HFFc6 (cell line): Measurements from ENCODE around the gene DUSP21. TPM values are rescaled to one million over a fixed set of nuclear protein-coding genes. Genes with fewer than 3 reads are reported as not detected.

ENCODE experiments used
- DNase-seq: peaks from one replicate; pipeline ENCODE4 v3.0.0-alpha.2; 2018
- H3K27ac Mint-ChIP-seq: 2 replicates; pipeline ENCODE4 v1.8.0; 2020; ENCODE audit warnings: mild to moderate bottlenecking, mixed read lengths
- H3K27me3 Mint-ChIP-seq: 2 replicates; pipeline ENCODE4 v1.8.0; 2021; ENCODE audit warnings: mild to moderate bottlenecking, moderate library complexity, mixed read lengths; ENCODE audit not compliant: insufficient read depth
- H3K36me3 Mint-ChIP-seq: 2 replicates; pipeline ENCODE4 v1.8.0; 2021; ENCODE audit warnings: low read depth, mixed read lengths
- H3K4me1 Mint-ChIP-seq: 2 replicates; pipeline ENCODE4 v1.8.0; 2020; ENCODE audit warnings: low read depth, mixed read lengths
- H3K4me3 Mint-ChIP-seq: 2 replicates; pipeline ENCODE4 v1.8.0; 2020; ENCODE audit warnings: mild to moderate bottlenecking, moderate library complexity, mixed read lengths
- H3K9me3 Mint-ChIP-seq: 2 replicates; pipeline ENCODE4 v1.8.0; 2020; ENCODE audit warnings: mild to moderate bottlenecking, mixed read lengths
- total RNA-seq, 6 experiments: library from RNA; stranded (reverse); fragmentation: NEBNext Ultra II Directional; extraction: Animal tissue kit (Norgen Biotek cat#: 25700); gene quantifications; 2 replicates in 1 of 6; 3 replicates in 5 of 6; pipeline ENCODE4 v1.2.3, GENCODE V29; 2021
- TF ChIP-seq, protein P1 (sequence below): fragments of 200-600 bp; sonication (generic); IDR thresholded peaks from 2 replicates; pipeline ENCODE4 v1.5.0; 2021; ENCODE audit warnings: antibody characterized with exemption, mild to moderate bottlenecking

Gene DUSP21
- total RNA-seq, 6 experiments from 2014 or later: not detected

DNA sequence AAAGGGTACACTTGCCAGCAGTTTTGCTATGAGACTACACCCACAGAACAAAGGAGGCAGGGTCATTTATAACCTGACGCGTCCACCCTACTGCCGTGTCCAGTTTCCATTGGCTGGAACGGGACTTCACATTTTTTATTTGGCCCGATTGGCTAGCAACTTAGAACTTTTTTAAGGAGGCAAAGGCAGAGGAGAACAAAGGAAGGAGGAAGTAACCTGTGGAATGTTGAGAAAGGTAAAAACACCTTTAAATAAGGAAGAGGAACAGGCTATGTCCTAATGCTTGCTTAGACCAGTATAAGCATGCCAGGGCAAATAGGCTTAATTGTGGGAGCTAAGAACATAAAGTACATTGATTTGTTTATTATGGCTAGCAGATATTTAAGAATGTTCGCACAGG, 47.8 kb downstream of the DUSP21 start:
- no peak overlapping the region for H3K27ac Mint-ChIP-seq
- H3K27me3 Mint-ChIP-seq: no peaks in the 10 kb centered on the region
- H3K9me3 Mint-ChIP-seq: peaks cover 2% of the 10 kb centered on the region; the same call in 1 of the 2 replicates

More for the DNA sequence above, 47.8 kb downstream of the DUSP21 start:
- DNase-seq: no peak
- Mint-ChIP-seq H3K36me3 (peaks cover 4% of the 10 kb centered on the region; the same call in 1 of the 2 replicates), H3K4me3 (no peak overlapping the region), H3K4me1 (peaks cover 5% of the 10 kb centered on the region; the same call in 1 of the 2 replicates)
- TF ChIP-seq, protein P1, sequence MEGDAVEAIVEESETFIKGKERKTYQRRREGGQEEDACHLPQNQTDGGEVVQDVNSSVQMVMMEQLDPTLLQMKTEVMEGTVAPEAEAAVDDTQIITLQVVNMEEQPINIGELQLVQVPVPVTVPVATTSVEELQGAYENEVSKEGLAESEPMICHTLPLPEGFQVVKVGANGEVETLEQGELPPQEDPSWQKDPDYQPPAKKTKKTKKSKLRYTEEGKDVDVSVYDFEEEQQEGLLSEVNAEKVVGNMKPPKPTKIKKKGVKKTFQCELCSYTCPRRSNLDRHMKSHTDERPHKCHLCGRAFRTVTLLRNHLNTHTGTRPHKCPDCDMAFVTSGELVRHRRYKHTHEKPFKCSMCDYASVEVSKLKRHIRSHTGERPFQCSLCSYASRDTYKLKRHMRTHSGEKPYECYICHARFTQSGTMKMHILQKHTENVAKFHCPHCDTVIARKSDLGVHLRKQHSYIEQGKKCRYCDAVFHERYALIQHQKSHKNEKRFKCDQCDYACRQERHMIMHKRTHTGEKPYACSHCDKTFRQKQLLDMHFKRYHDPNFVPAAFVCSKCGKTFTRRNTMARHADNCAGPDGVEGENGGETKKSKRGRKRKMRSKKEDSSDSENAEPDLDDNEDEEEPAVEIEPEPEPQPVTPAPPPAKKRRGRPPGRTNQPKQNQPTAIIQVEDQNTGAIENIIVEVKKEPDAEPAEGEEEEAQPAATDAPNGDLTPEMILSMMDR: no peak

Other genes with a start within 250 kb of the DUSP21 start
- gene KDM6A, start 29.2 kb downstream of the DUSP21 start, total RNA-seq: 10 to 100 TPM in 2 of 6 experiments, 1 to 10 TPM in 4; 6.4 to 14.3 (median 9.0) TPM